Endothelial cell of umbilical vein (primary cell): ENCODE data around the gene BCAS2. TPM values are rescaled to one million over a fixed set of nuclear protein-coding genes. Genes with fewer than 3 reads are reported as not detected.

Experiments used
- BruUV-seq: library from RNA; stranded (reverse); fragments of 400-500 nt; replicated peaks from 2 replicates; lab custom pipeline; 2021; lab: Mats Ljungman, UMichigan
- CTCF ChIA-PET: fragments of 300-600, 350-600 bp; sonication (Branson Sonifier 250); formaldehyde crosslinking; loops from one replicate; lab custom pipeline; 2021; ENCODE audit warnings: antibody characterized with exemption, inconsistent platforms; lab: Charles Lee
- POLR2A ChIA-PET: fragments of 300-600, 350-600 bp; sonication (Branson Sonifier 250); formaldehyde crosslinking; loops from one replicate; lab custom pipeline; 2021; ENCODE audit warnings: antibody characterized with exemption, inconsistent platforms; lab: Charles Lee
- DNase-seq: peaks from one replicate; pipeline ENCODE4 v3.0.0-alpha.2; 2011; ENCODE audit warnings: low read depth, low spot score
- FAIRE-seq: peaks from 2 replicates; lab custom pipeline; 2011; peaks lifted over from hg19 to GRCh38; lab: Jason Lieb, UNC
- H2AFZ ChIP-seq: 2 replicates; pipeline ENCODE4 v1.6.0; 2012; ENCODE audit warnings: low read depth, low read length, control low read depth, inconsistent platforms
- H3K27ac ChIP-seq: 2 replicates; pipeline ENCODE4 v1.5.1; 2011; ENCODE audit warnings: low read depth, mild to moderate bottlenecking, control low read depth, low read length, moderate library complexity; ENCODE audit not compliant: insufficient read depth
- H3K27me3 ChIP-seq, 2 experiments: 2 replicates each; pipeline versions ENCODE4 v1.6.0 to v1.6.1; 2011; ENCODE audit warnings: low read length in 2 of 2, mixed read lengths in 1 of 2; ENCODE audit not compliant: control insufficient read depth in 2 of 2, insufficient read depth in 2 of 2
- H3K36me3 ChIP-seq, 2 experiments: 2 replicates in 1 of 2; 3 replicates in 1 of 2; pipeline ENCODE4 v1.5.1; 2011; ENCODE audit warnings: low read length in 2 of 2, mild to moderate bottlenecking in 1 of 2, moderate library complexity in 1 of 2; ENCODE audit not compliant: control insufficient read depth in 2 of 2, insufficient read depth in 2 of 2; ENCODE audit errors: extremely low read depth in 1 of 2
- H3K4me1 ChIP-seq: 3 replicates; pipeline ENCODE4 v1.5.1; 2011; ENCODE audit warnings: mild to moderate bottlenecking, low read length; ENCODE audit not compliant: control insufficient read depth, insufficient read depth; ENCODE audit errors: extremely low read depth
- H3K4me2 ChIP-seq: 2 replicates; pipeline ENCODE4 v1.6.1; 2011; ENCODE audit warnings: low read length, control low read depth, mixed read lengths; ENCODE audit not compliant: insufficient read depth
- H3K4me3 ChIP-seq, 3 experiments: fragments of 200-600 bp in 1 of 3; sonication (generic), shearing (Covaris generic) in 1 of 3; replicated peaks in 1 of 3; 2 replicates each; pipeline ENCODE4 v1.5.1; 2011 to 2016; ENCODE audit warnings: control low read depth in 3 of 3, low read length in 3 of 3, mild to moderate bottlenecking in 2 of 3, inconsistent platforms in 1 of 3, low read depth in 1 of 3, moderate library complexity in 1 of 3; ENCODE audit not compliant: insufficient read depth in 1 of 3
- H3K79me2 ChIP-seq: 2 replicates; pipeline ENCODE4 v1.6.0; 2012; ENCODE audit warnings: low read length, inconsistent platforms; ENCODE audit not compliant: control insufficient read depth, insufficient read depth
- H3K9ac ChIP-seq: replicated peaks from 2 replicates; pipeline ENCODE3; 2011; ENCODE audit warnings: low read length, control low read depth; ENCODE audit not compliant: insufficient read depth; ENCODE audit errors: extremely low read depth
- H3K9me1 ChIP-seq: replicated peaks from 3 replicates; pipeline ENCODE4 v1.6.0; 2011; ENCODE audit warnings: mild to moderate bottlenecking, low read length; ENCODE audit not compliant: control insufficient read depth, insufficient read depth; ENCODE audit errors: extremely low read depth
- H3K9me3 ChIP-seq: replicated peaks from 2 replicates; pipeline ENCODE4 v1.5.1; 2012; ENCODE audit warnings: low read length, inconsistent platforms; ENCODE audit not compliant: control insufficient read depth, insufficient read depth
- H4K20me1 ChIP-seq: replicated peaks from 2 replicates; pipeline ENCODE3; 2011; ENCODE audit warnings: mild to moderate bottlenecking, low read length; ENCODE audit not compliant: control insufficient read depth, insufficient read depth; ENCODE audit errors: extremely low read depth
- CTCF ChIP-seq, 2 donors: IDR thresholded peaks; 1 replicate in 1 of 2; 2 replicates in 1 of 2; pipeline ENCODE4 v1.5.1; 2011; ENCODE audit warnings: low read length in 2 of 2, mild to moderate bottlenecking in 2 of 2, moderate library complexity in 2 of 2, control low read depth in 1 of 2, inconsistent platforms in 1 of 2, low read depth in 1 of 2; ENCODE audit not compliant: insufficient read depth in 1 of 2; ENCODE audit errors: extremely low read depth in 1 of 2
- EZH2 ChIP-seq: IDR thresholded peaks from 2 replicates; pipeline ENCODE4 v1.6.1; 2012; ENCODE audit warnings: borderline replicate concordance, low read depth, mild to moderate bottlenecking, moderate library complexity, low read length, inconsistent platforms; ENCODE audit not compliant: severe bottlenecking
- FOS ChIP-seq: IDR thresholded peaks from 2 replicates; pipeline ENCODE4 v1.6.1; 2011; ENCODE audit warnings: mild to moderate bottlenecking, low read length, moderate library complexity, borderline replicate concordance; ENCODE audit not compliant: insufficient read depth
- GATA2 ChIP-seq: IDR thresholded peaks from 2 replicates; pipeline ENCODE4 v1.7.0; 2011; ENCODE audit warnings: low read depth, mild to moderate bottlenecking, moderate library complexity, mixed read lengths, low read length; ENCODE audit not compliant: insufficient read length, insufficient read depth
- JUN ChIP-seq: IDR thresholded peaks from 2 replicates; pipeline ENCODE4 v1.6.1; 2011; ENCODE audit warnings: borderline replicate concordance, low read depth; ENCODE audit not compliant: insufficient read length, insufficient read depth
- MAX ChIP-seq: IDR thresholded peaks from 2 replicates; pipeline ENCODE4 v1.6.1; 2011; ENCODE audit not compliant: insufficient read depth, insufficient read length
- MYC ChIP-seq: IDR thresholded peaks from one replicate; pipeline ENCODE4 v1.6.1; 2011; ENCODE audit warnings: mild to moderate bottlenecking, low read depth, low read length
- POLR2A ChIP-seq: IDR thresholded peaks from 2 replicates; pipeline ENCODE4 v1.6.1; 2012; ENCODE audit warnings: low read depth, mild to moderate bottlenecking, control low read depth, low read length
- POLR2AphosphoS5 ChIP-seq: IDR thresholded peaks from 2 replicates; pipeline ENCODE4 v1.6.1; 2012; ENCODE audit warnings: low read depth, mild to moderate bottlenecking, control low read depth, low read length, moderate library complexity; ENCODE audit not compliant: insufficient read depth
- dilution Hi-C: fragments of 300-500 bp; cut with MboI; formaldehyde crosslinking; loops from one replicate; pipeline ENCODE4 v1.15.0; 2019; ENCODE audit warnings: low sequenced_read_pairs; ENCODE audit not compliant: extremely low pct_ligation_motif_present
- intact Hi-C: fragments of 100-400 bp; cut with micrococcal nuclease; formaldehyde crosslinking; loops from one replicate; pipeline ENCODE4 v1.10.0; 2022
- polyA plus RNA-seq, 4 experiments: library from polyadenylated mRNA; depleted of rRNA in 3 of 4; stranded (reverse) in 3 of 4; unstranded in 1 of 4; fragments of >200 nt; gene quantifications; 2 replicates each; pipeline versions ENCODE4 v1.2.1 to v1.2.3, GENCODE V29; 2011 to 2012; ENCODE audit warnings: missing spikeins in 1 of 4
- total RNA-seq: library from RNA; stranded (reverse); gene quantifications from 2 replicates; pipeline ENCODE4 v1.2.3, GENCODE V29; 2021

Gene BCAS2
- total and polyA plus RNA-seq, 2 donors (not counting 3 experiments of a cell fraction or from before 2014, with no cell fraction given): 12.5 to 43.5 TPM

- dilution Hi-C loops: no loop called here
- ChIA-PET CTCF (no interaction called here), POLR2A (no interaction called here)
- no peaks in the 10 kb centered on the region for H3K79me2 ChIP-seq
- no peaks in the 10 kb centered on the region for H3K4me1 ChIP-seq
- H3K9me1 ChIP-seq: no peaks in the 10 kb centered on the region
- no peaks in the 10 kb centered on the region for H3K9me3 ChIP-seq
- H2AFZ ChIP-seq: no peak overlapping the region
- H4K20me1 ChIP-seq: no peaks in the 10 kb centered on the region
- DNase-seq (no peak), FAIRE-seq (no peak)
- BruUV-seq: no TSS peak
- H3K4me2 ChIP-seq: no peak overlapping the region
- no peak overlapping the region for H3K27ac ChIP-seq
- H3K27me3 ChIP-seq: no peaks in the 10 kb centered on the region
- no peaks in the 10 kb centered on the region for H3K36me3 ChIP-seq
- no peak overlapping the region for H3K4me3 ChIP-seq
- TF ChIP-seq MYC: no peak
- no peak for TF ChIP-seq EZH2
- no peak for TF ChIP-seq CTCF (IDR thresholded peaks at IDR 0.05; ENCODE audit: extremely low read depth in 1 of 2, insufficient read depth in 1 of 2, low read depth in 1 of 2, low read length in 2 of 2)
- TF ChIP-seq FOS: no peak
- no peak for TF ChIP-seq POLR2AphosphoS5
- no peak for TF ChIP-seq JUN
- no peak for TF ChIP-seq MAX
- no peak for TF ChIP-seq POLR2A
- TF ChIP-seq GATA2: no peak
- intact Hi-C loops: no loop called here
- no peak overlapping the region for H3K9ac ChIP-seq
Measured at GRCh38 chr1:114530224-114530623, 51.2 kb downstream of the BCAS2 start.
